Esophagus (tissue), 2 donors: ENCODE measurements around the gene U2AF1. TPM values are rescaled to one million over a fixed set of nuclear protein-coding genes. Genes with fewer than 3 reads are reported as not detected.

Experiments used
- polyA plus RNA-seq, 2 donors: library from polyadenylated mRNA; stranded (reverse); fragments of 200-250 nt; gene quantifications; one replicate each; pipeline ENCODE4 v1.2.3, GENCODE V29; 2013
- donor health status: healthy with polysubstance abuse.
- donor health status: Bipolar disorder and iron deficiency.

The U2AF1 gene
- polyA plus RNA-seq, 2 donors = 41.5 to 66.1 TPM

Other genes with a start within 250 kb of the U2AF1 start
- 10 to 100 TPM; 10.4 to 13.1 TPM for gene WDR4, start 228.0 kb downstream of the U2AF1 start, polyA plus RNA-seq
- 10 to 100 TPM; 14.9 to 17.5 TPM for gene NDUFV3, start 214.3 kb downstream of the U2AF1 start, polyA plus RNA-seq
- gene ERVH48-1, start 181.9 kb downstream of the U2AF1 start, polyA plus RNA-seq = under 1 TPM in 1 of 2 donors, not detected in 1; 0.01 TPM
- gene PKNOX1, start 133.0 kb downstream of the U2AF1 start, polyA plus RNA-seq = 1 to 10 TPM; 6.0 to 7.1 TPM
- gene CBS, start 31.7 kb downstream of the U2AF1 start, polyA plus RNA-seq = 1 to 10 TPM in 1 of 2 donors, under 1 TPM in 1; 0.92 to 2.2 TPM
- not detected for gene CRYAA, start 61.4 kb upstream of the U2AF1 start, polyA plus RNA-seq